ENCODE data around the gene AGR2.
A peak's percentile ranks its signal among the peaks of the same experiment; 100 is the strongest.

AGR2 gene

GRCh38 chr7:16753102-16753931, 51.5 kb downstream of the AGR2 start, which contains the start of gene TSPAN13:
Gene TSPAN13, plus strand, starts transcription at chr7:16753755. Its CDS starts 213 bp downstream, at chr7:16753968.
- H3K4me3 ChIP-seq (ENCODE audit: low read depth, low read length): peak within 1 kb of the TSS; percentile 58
- TF ChIP-seq CTCF (IDR thresholded peaks at IDR 0.05; ENCODE audit: low read depth, low read length) (no peak), MAX (IDR thresholded peaks at IDR 0.05; ENCODE audit: low read depth, low read length) (0 out of 2 replicates have a peak, but pooled peaks have one; percentile 17), MYC (IDR thresholded peaks at IDR 0.05; ENCODE audit: low read depth, low read length) (no peak; the same call in 1 of the 2 replicates), POLR2A (IDR thresholded peaks at IDR 0.05; ENCODE audit: extremely low read depth, insufficient read length) (no peak)
- DNase-seq (ENCODE audit: low read depth): peak; percentile 88

GRCh38 chr7:16747102-16747501, 57.7 kb downstream of the AGR2 start:
- H3K4me3 ChIP-seq (ENCODE audit: low read depth, low read length): no peak overlapping the region
- no peak for DNase-seq (ENCODE audit: low read depth)
- TF ChIP-seq CTCF (IDR thresholded peaks at IDR 0.05; ENCODE audit: low read depth, low read length) (no peak), MAX (IDR thresholded peaks at IDR 0.05; ENCODE audit: low read depth, low read length) (no peak), MYC (IDR thresholded peaks at IDR 0.05; ENCODE audit: low read depth, low read length) (no peak), POLR2A (IDR thresholded peaks at IDR 0.05; ENCODE audit: extremely low read depth, insufficient read length) (no peak)

GRCh38 chr7:16745645-16746044, 59.2 kb downstream of the AGR2 start:
- no peak overlapping the region for H3K4me3 ChIP-seq (ENCODE audit: low read depth, low read length)
- no peak for DNase-seq (ENCODE audit: low read depth)
- no peak for TF ChIP-seq MAX (IDR thresholded peaks at IDR 0.05; ENCODE audit: low read depth, low read length)
- no peak for TF ChIP-seq MYC (IDR thresholded peaks at IDR 0.05; ENCODE audit: low read depth, low read length)
- TF ChIP-seq POLR2A (IDR thresholded peaks at IDR 0.05; ENCODE audit: extremely low read depth, insufficient read length): no peak
- TF ChIP-seq CTCF (IDR thresholded peaks at IDR 0.05; ENCODE audit: low read depth, low read length): no peak

GRCh38 chr7:16744518-16745250, 60.1 kb downstream of the AGR2 start:
- DNase-seq (ENCODE audit: low read depth): peak; percentile 22
- no peak for TF ChIP-seq CTCF (IDR thresholded peaks at IDR 0.05; ENCODE audit: low read depth, low read length)
- no peak for TF ChIP-seq MYC (IDR thresholded peaks at IDR 0.05; ENCODE audit: low read depth, low read length)
- no peak for TF ChIP-seq POLR2A (IDR thresholded peaks at IDR 0.05; ENCODE audit: extremely low read depth, insufficient read length)
- no peak for TF ChIP-seq MAX (IDR thresholded peaks at IDR 0.05; ENCODE audit: low read depth, low read length)
- H3K4me3 ChIP-seq (ENCODE audit: low read depth, low read length): no peak overlapping the region

- H3K4me3 ChIP-seq (ENCODE audit: low read depth, low read length): no peak overlapping the region
- no peak for DNase-seq (ENCODE audit: low read depth)
Observed at GRCh38 chr7:16743236-16743635, 61.6 kb downstream of the AGR2 start.

More at GRCh38 chr7:16743236-16743635, 61.6 kb downstream of the AGR2 start:
- TF ChIP-seq MAX (IDR thresholded peaks at IDR 0.05; ENCODE audit: low read depth, low read length) (no peak), POLR2A (IDR thresholded peaks at IDR 0.05; ENCODE audit: extremely low read depth, insufficient read length) (no peak), MYC (IDR thresholded peaks at IDR 0.05; ENCODE audit: low read depth, low read length) (no peak), CTCF (IDR thresholded peaks at IDR 0.05; ENCODE audit: low read depth, low read length) (no peak)

All from NB4 (cell line).